GM18858 (cell line): ENCODE measurements around the gene CECR2.

Experiments used
- ATAC-seq: cut with Tn5 transposase; IDR thresholded peaks from one replicate; pipeline ENCODE4 v1.9.1; 2021; ENCODE audit not compliant: unreplicated experiment

Gene CECR2

DNA sequence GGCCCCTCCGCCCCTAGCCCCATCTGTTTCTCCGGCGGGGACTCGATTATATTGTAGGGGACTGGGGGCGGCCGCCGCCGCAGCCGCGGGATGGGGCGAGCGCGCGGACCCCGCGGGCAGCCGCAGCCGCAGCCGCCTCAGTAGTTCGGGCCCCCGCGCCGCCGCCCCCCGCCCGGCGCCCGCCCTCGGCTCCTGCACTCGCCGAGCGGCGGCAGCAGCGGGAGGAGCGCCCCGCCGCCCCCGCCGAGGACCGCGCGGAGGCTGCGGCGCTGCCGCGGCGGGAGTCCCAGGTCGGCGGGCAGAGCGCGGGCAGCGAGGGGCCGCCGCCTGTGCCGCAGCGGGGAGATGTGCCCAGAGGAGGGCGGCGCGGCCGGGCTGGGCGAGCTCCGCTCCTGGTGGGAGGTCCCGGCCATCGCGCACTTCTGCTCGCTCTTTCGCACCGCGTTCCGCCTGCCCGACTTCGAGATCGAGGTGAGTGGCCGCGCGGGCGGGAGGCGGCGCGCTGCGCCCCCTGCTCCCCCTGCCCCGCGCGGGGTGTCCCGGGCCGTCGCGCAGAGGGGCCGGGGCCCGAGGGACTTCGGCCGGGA is at the start of gene CECR2:
Gene CECR2 (plus strand): TSS at position 22 of the 587 bp plus-strand sequence. CDS start 324 bp downstream, at position 346.
- no peak for ATAC-seq

- no peak for ATAC-seq
Observed at GRCh38 chr22:17319546-17319945, 49.7 kb upstream of the CECR2 start.

- ATAC-seq: no peak
Observed at GRCh38 chr22:17322511-17322910, 46.7 kb upstream of the CECR2 start.

- no peak for ATAC-seq
Observed at GRCh38 chr22:17331690-17332089, 37.6 kb upstream of the CECR2 start.

DNA sequence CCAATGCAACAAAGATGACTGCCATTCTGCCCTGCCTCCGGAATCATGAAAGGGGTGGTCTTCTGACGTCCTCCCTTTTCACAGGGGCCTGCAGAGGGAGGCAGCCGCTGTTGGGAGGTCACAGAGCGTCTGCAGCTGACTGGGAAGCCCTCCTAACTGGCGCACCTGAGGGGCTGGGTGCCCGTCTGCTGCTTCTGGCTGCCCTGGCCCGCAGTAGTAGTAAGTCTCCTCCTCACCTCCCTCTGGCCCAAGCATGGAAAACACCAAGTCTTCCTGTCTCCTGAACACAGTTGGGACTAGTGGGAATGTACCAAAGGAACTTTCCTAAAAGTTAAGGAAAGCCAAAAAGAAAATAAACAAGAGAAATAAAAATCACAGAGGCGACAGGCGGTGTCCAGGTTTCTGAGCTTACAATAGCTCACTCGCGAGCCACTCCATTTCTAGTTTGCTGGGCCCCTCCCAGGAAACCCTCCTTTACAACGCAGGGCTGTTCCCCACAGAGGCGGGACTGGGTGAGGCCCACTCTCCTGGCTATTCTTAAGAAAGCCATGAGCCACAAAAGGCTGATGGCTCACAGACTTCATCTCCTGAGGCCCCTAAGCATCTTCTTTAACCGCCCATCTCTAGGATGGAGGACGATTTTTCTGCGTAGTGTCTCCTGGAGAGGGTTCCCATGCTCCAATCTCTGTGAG is 37.0 kb upstream of the CECR2 start:
- no peak for ATAC-seq

GRCh38 chr22:17334059-17334458 is 35.2 kb upstream of the CECR2 start:
- ATAC-seq: no peak

DNA sequence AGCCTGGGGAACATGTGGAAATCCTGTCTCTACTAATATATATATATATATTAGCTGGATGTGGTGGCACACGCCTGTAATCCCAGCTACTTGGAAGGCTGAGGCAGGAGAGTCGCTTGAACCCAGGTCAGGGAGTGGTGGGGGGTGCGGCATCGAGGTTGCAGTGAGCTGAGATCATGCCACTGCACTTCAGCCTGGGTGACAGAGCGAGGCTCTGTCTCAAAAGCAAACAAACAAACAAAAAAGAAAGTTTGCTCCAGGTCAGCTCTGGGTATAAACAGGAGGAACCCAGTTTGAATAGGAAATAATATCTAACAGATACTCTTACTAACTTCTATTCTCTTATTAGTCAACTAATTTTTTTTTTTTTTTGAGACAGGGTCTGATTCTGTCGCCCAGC is 34.3 kb upstream of the CECR2 start:
- no peak for ATAC-seq

DNA sequence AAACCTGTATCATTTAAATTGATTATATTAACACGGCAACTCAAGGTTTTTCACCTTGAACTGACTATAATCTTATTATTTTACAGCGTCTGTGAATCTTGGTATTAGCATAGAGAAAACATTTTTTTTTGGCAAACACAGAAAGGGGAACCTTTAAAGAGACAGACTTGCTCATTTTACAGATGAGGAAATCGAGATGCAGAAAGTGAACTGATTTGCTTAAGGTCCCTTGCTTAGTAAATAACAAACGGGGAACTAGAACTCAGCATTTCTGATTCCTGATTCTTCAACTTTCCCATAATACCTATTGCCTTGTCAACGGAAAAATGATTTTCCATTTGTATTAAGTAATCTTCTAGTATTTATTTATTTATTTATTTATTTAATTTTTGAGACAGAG is 33.2 kb upstream of the CECR2 start:
- ATAC-seq: no peak

DNA sequence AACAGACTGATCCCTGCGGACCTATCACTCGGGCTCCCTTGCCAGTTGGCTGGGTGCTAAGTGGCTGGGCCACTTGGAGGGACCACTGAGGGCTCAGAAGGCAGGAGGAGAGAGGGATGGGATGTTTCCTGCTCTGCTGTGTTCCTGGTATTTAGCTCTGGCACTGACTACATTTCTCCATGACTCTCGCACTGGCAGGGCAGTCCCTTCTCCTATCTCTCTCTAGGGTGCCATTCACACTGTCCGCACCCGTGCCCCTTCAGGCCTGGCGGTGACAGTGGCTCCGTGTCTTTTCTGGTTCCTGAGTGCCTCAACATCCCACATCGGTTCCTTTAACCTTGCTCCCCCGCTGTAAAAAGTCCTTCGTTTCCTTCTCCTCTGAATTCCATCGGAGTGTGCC is 31.6 kb upstream of the CECR2 start:
- no peak for ATAC-seq

- ATAC-seq: no peak
Observed at GRCh38 chr22:17339095-17339693, 30.1 kb upstream of the CECR2 start.

DNA sequence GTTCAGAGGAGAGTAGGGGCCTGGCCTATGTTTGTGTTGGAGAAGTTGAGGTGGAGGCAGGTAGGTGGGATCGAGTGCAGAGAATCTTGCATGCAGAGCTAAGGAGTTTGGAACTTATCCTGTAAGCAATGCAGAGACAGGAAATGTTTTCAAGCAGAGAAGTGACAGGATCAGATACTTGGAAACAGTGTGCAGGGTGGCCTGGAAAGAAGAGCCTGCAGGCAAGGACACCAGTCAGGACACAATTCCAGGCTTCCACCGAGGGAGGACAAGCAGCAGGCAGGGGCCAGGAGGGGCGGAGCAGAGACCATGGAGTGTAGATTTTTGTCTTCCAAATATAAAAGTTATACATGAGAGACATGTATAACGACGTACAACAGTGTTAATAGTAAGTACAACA is 26.9 kb upstream of the CECR2 start:
- ATAC-seq: no peak

DNA sequence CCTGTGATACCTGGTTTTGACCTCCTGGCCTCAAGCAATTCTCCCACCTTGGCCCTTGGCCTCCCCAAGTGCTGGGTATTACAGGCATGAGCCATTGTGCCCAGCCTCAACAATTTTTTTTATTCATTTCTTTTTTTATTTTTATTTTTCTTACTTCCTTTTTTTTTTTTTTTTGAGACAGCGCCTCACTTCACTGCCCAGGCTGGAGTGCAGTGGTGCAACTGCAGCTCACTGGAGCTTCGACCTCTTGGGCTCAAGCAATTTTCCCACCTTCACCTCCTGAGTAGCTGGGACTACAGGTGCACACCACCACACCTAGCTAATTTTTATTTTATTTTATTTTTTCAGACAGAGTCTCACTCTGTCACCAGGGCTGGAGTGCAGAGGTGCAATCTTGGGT is 25.5 kb upstream of the CECR2 start:
- no peak for ATAC-seq

DNA sequence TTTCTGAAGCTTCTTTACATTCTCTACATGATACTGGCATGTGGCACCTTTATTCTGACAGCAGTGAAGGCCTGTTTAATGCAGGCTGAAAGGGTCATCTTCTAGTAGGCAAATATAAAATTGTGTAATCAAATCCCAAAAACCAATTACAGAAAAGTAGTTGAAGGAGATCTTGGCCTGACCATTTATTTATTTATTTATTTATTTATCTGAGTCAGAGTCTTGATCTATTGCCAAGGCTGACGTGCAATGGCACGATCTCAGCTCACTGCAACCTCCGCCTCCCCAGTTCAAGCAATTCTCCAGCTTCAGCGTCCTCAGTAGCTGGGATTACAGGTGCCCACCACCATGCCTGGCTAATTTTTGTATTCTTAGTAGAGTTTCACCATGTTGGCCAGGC is 22.7 kb upstream of the CECR2 start:
- ATAC-seq: no peak

- ATAC-seq: no peak
Observed at GRCh38 chr22:17347724-17348123, 21.5 kb upstream of the CECR2 start.

- no peak for ATAC-seq
Observed at GRCh38 chr22:17348464-17349103, 20.7 kb upstream of the CECR2 start.

DNA sequence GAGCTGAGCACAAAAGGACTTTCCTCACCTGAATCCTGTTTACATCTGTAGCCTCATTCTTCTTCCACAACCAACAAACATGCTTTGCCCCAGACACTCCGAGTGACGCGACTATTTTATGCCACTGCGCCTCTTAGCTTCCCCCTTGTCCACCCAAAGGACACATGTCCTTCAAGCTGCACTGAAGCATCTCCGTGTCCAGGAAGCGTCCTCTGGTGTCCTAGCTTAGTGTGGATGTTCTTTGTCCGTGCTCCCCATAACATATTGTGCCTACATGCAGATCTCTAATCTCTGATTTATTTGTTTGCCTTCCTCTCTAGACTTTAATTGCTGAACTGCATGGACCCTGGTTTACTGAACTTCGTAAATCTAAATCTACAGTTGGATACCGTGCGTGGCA is 20.1 kb upstream of the CECR2 start:
- ATAC-seq: no peak

DNA sequence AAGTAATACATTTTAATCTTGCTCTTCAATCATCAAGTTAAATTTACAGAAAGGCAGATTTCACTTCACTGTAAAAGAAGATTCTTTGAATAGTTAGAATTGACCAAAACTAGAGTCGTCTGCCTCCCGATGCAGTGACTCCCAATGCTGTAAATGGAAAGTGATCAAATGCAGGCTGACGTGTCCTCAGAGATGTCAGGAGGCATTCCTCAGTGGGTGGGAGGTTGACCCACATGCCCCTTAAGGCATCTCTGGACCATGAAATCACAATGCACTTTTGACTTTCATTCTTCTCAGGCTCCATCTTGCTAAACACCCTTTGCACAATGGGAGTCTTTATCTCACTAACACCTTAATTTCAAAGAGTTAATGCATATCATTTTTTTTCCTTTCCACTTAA is 19.0 kb upstream of the CECR2 start:
- no peak for ATAC-seq

- ATAC-seq: no peak
Observed at GRCh38 chr22:17352798-17353197, 16.5 kb upstream of the CECR2 start.

DNA sequence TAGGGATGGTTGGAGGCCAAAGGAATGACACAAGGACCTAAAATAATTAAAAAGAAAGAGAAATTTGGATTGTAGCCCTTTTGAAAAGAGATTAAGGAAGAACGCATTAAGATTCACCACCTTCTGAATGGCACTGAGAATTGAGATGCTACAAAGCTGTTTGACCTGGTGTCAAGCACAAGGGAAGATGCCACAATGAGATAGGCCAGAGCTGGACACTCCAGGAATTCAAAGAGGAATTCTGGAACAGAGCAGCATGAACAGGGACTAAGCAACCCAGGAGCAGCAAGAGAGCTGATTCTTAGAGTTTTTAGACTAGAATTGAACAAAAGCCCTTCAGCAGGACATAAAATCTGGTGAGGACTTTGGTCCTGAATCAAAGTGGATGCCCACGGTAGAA is 11.6 kb upstream of the CECR2 start:
- no peak for ATAC-seq

DNA sequence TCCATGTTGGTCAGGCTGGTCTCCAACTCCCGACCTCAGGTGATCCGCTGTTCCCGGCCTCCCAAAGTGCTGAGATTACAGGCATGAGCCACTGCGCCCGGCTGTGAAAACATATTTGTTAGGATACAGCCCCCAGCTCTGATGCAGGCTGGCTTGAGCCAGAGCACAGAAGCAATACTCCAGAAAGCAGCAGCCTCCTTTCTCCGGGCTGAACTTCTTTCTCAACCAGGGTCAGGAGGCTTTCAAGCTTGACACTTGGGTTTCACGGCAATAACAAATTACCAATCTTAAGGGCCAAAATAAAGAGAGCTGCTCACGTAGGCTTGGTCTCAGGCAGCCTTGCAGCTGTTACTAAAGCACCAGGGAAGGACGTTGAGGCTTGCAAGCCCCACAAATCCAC is 10.8 kb upstream of the CECR2 start:
- no peak for ATAC-seq

DNA sequence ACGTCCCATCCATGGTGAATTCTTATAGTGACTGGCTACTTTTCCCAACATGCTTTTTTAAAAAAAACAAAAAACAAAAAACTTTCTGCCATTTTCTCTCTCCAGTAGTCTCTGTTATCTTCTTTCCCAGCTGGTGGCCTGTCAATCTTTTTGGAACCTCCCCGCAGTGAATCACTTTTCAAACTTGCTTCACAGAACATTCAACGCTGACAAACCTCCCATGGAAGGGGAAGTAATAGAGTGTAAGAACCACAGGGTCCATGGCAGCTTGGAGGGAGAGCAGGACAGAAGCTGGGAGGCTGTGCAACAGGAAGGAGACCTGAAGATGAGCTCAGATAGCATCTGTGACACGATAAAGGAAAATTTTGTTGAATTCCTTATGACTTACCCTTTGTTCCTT is 9.8 kb upstream of the CECR2 start:
- no peak for ATAC-seq

GRCh38 chr22:17366329-17366728 is 2.9 kb upstream of the CECR2 start:
- no peak for ATAC-seq
